Hepatocyte (in vitro differentiated cells): Measurements from ENCODE around the gene TDRD3.

Experiments
- EZH2 ChIP-seq: fragments of 200-600 bp; sonication (generic); IDR thresholded peaks from 2 replicates; pipeline ENCODE4 v1.6.1; 2016; ENCODE audit warnings: antibody characterized with exemption, mild to moderate bottlenecking, borderline replicate concordance
- TF ChIP-seq, protein P1 (sequence below): fragments of 200-600 bp; sonication (generic); IDR thresholded peaks from 2 replicates; pipeline ENCODE4 v1.5.1; 2016; ENCODE audit warnings: antibody characterized with exemption, mild to moderate bottlenecking; ENCODE audit not compliant: poor library complexity

GRCh38 chr13:60398907-60399589 lies 2.0 kb downstream of the TDRD3 start:
- TF ChIP-seq, protein P1, sequence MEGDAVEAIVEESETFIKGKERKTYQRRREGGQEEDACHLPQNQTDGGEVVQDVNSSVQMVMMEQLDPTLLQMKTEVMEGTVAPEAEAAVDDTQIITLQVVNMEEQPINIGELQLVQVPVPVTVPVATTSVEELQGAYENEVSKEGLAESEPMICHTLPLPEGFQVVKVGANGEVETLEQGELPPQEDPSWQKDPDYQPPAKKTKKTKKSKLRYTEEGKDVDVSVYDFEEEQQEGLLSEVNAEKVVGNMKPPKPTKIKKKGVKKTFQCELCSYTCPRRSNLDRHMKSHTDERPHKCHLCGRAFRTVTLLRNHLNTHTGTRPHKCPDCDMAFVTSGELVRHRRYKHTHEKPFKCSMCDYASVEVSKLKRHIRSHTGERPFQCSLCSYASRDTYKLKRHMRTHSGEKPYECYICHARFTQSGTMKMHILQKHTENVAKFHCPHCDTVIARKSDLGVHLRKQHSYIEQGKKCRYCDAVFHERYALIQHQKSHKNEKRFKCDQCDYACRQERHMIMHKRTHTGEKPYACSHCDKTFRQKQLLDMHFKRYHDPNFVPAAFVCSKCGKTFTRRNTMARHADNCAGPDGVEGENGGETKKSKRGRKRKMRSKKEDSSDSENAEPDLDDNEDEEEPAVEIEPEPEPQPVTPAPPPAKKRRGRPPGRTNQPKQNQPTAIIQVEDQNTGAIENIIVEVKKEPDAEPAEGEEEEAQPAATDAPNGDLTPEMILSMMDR, result no peak
- TF ChIP-seq EZH2, result no peak
